ENCODE results near the gene CENPB. TPM values are rescaled to one million over a fixed set of nuclear protein-coding genes. Genes with fewer than 3 reads are reported as not detected.
"Not testable (repeated sequence)": the region's sequence is repeated elsewhere in the genome, so short reads cannot be mapped to it uniquely, and the experiment has no call there.

The CENPB gene, protein sequence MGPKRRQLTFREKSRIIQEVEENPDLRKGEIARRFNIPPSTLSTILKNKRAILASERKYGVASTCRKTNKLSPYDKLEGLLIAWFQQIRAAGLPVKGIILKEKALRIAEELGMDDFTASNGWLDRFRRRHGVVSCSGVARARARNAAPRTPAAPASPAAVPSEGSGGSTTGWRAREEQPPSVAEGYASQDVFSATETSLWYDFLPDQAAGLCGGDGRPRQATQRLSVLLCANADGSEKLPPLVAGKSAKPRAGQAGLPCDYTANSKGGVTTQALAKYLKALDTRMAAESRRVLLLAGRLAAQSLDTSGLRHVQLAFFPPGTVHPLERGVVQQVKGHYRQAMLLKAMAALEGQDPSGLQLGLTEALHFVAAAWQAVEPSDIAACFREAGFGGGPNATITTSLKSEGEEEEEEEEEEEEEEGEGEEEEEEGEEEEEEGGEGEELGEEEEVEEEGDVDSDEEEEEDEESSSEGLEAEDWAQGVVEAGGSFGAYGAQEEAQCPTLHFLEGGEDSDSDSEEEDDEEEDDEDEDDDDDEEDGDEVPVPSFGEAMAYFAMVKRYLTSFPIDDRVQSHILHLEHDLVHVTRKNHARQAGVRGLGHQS
- 68.3 TPM for total RNA-seq
- long read RNA-seq, transcript CENPB-201 (1 exons, 2,840 nt) = major isoform, 40 of 44 reads
- long read RNA-seq, partial matches to known transcripts = 0 of 44 reads
- long read RNA-seq, other reads (novel, unspliced or antisense) = 4 of 44 reads

DNA sequence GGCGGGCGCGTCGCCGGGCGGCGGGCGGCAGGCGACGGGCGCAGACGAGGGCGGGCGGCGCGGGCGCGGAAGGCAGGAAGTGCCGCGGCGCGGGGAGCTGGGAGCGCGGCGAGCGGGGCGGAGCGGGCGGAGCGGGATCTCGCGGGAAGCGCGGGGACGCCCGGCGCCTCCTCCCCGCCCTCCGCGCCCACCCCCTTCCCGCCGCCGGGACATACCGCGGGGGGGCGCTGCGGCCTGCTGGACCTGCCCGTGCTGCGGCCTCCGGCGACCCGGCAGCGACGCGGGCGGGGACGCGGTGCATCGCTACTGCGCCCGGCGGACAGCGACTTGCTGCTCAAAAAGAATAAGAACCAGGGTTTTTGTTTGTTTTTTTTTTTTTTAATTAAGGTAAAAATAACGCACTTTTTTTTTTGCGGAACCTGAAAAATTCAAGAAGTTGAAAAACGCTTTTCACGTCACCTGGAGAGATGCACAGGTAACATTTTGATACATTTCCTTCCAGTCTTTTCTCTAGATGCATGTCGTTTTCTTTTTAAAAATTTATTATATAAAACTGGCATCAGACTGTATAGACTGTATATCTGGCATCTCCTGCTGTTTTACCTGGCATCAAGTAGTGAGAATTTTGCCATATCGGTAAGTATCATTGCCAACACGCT is at the start of gene CENPB:
TSS of gene CENPB (minus strand) at position 76 of the 659 bp plus-strand sequence. CDS start 257 bp downstream, outside the sequence.
- intact Hi-C loops (cut with DNase I) = no loop called here
- ATAC-seq (ENCODE audit: poor library complexity) (peak; percentile 96), DNase-seq (peak; percentile 94)

DNA sequence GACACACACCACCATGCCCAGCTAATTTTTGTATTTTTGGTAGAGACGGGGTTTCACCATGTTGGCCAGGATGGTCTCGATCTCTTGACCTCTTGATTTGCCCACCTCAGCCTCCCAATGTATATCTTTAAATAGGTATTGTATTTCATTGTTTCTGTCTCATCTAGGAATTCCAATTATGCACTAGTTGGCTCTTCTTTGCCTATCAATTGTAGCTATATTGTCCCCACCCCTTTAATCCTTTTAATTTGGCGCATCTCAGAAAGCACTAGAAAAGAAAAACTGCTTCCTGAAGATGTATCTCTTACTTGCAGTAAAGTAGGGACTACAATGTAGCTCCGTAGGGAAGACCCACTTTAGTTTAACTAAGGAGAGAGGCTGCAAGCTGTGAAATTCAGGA is 49.6 kb upstream of the CENPB start:
- no peak for DNase-seq
- no peak for ATAC-seq (ENCODE audit: poor library complexity)

DNA sequence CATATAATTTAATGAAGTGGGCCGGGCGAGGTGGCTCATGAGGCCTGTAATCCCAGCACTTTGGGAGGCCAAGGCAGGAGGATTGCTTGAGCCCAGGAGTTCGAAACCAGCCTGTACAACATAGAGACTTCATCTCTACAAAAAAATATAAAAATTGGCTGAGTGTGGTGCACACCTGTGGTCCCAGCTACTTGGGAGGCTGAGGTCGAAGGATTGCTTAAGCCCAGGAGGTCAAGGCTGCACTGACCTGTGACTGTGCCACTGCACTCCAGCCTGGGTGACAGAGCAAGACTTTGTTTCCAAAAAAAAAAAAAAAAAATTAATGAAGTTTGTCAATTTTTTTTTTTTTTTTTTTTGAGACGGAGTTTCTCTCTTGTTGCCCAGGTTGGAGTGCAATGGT is 43.4 kb upstream of the CENPB start:
- ATAC-seq (ENCODE audit: poor library complexity); intact Hi-C loops (cut with DNase I); DNase-seq: not testable (repeated sequence)

More for the DNA sequence above, 49.6 kb upstream of the CENPB start:
- intact Hi-C loops (cut with DNase I) = no loop called here

DNA sequence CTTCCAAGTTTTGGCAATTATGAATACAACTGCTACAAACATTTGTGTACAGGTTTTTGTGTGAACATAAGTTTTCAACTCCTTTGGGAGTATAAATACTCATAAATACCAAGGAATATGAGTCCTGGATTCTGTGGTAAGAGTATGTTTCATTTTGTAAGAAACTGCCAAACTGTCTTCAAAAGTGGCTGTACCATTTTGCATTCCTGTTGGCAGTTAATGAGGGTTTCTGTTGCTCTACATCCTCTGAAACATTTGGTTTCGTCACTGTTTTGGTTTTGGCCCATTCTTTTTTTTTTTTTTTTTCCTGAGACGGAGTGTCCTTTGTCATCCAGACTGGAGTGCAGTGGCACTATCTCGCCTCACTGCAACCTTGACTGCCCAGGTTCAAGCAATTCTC is 42.3 kb upstream of the CENPB start:
- intact Hi-C loops (cut with DNase I) = no loop called here

DNA sequence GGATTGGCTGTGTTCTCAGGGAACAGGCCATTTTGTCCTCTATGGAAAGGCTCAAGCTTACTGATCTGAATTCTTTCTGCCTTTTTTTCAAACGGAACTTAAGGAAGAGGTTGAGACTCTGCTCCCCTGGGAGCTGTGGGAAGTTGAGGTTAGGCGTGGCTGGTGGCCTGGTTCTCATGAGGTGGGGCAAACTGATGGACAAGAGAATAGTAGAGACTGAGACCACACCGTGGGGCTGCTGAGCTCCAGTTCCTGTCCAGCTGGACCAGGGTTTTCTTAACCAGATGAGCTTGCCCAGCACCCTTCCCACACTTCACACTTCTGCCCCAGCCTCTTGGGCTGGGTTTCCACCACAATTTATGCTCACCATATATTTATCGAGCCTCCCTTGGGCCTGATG is 39.9 kb upstream of the CENPB start:
- DNase-seq = no peak
- intact Hi-C loops (cut with DNase I) = no loop called here
- no peak for ATAC-seq (ENCODE audit: poor library complexity)

More for the DNA sequence above, 42.3 kb upstream of the CENPB start:
- DNase-seq = no peak
- no peak for ATAC-seq (ENCODE audit: poor library complexity)

DNA sequence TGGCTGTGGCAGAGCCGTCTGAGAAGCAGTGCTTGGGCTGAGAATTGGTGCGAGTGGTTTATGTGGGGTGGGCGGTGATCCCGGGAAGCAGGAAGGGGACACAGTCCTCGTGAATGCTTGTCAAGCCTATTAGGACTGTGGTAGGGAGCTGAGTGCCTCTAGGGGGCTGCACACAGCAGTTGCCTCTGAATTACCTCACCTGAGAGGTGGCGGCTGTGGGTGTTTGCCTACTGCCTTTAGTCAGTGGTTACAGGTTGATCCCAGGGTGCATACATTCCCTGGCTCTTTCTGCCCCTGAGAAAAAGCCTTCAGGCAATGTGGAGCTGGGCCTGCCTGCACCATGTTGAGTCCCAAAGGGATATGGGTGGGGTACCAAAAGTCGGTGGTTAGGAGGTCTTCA is 39.0 kb upstream of the CENPB start:
- no peak for ATAC-seq (ENCODE audit: poor library complexity)
- DNase-seq = no peak
- intact Hi-C loops (cut with DNase I) = no loop called here

DNA sequence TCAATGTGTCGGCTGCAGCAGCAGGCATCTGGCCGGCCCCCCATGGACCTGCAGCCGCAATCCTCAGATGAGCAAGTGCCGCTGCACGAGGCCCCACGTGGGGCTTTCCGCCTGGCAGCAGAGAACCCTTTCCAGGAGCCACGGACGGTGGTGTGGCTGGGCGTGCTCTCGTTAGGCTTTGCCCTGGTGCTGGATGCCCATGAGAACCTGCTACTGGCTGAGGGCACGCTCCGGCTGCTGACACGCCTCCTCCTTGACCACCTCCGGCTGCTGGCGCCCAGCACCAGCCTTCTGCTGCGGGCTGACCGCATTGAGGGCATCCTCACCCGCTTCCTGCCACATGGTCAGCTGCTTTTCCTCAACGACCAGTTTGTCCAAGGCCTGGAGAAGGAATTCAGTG is 37.3 kb upstream of the CENPB start:
- DNase-seq (no peak), ATAC-seq (ENCODE audit: poor library complexity) (no peak)
- intact Hi-C loops (cut with DNase I) = no loop called here

DNA sequence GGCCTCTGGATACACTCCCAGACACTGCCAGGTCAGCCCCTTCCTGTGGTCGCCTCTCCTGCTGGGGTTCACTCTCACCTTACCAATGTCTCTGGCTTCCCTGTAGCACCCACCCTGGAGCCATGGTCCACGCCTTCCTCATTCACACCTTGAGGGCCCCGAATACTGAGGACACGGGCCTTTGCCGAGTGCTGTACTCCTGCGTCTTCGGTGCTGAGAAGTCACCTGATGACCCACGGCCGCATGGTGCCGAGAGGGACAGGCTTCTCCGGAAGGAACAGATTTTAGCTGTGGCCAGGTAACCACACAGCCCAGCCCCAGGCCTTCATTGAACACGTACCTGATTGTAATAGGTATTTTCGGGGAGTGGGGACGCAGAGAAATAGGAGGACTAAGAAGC is 35.5 kb upstream of the CENPB start:
- DNase-seq = no peak
- intact Hi-C loops (cut with DNase I) = no loop called here
- ATAC-seq (ENCODE audit: poor library complexity) = no peak

DNA sequence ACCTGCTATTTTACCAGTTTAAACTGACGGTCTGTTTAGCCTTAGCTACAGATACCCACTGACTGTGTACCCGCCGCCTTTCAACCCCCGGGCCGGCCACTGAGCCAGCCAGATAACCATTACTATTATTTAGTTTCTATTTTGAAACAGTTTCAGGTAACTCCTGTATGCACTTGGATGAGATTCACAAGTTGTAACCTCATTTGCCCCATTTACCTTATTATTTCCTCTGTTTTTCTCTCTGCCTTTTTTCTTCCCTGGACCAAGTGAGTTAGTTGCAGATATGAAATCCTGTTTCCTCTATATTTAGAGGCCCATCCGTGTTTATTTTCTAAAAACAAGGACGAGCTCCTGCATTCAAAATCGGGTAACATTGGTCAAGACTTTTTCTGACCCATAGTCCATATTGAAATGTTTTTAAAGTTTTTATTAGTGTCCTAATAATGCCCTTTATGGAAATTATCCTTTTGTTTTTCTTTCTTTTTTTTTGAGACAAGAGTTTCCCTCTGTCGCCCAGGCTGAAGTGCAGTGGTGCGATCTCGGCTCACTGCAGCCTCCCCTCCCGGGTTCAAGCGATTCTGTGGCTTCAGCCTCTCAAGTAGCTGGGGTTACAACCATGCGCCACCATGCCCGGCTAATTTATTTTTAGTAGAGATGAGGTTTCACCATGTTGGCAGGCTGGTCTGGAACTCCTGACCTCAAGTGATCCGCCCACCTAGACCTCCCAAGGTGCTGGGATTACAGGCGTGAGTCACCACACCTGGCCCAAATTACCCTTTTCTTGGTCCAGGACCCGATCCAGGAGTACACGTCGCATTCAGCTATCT is 34.6 kb upstream of the CENPB start:
- intact Hi-C loops (cut with DNase I) = no loop called here

DNA sequence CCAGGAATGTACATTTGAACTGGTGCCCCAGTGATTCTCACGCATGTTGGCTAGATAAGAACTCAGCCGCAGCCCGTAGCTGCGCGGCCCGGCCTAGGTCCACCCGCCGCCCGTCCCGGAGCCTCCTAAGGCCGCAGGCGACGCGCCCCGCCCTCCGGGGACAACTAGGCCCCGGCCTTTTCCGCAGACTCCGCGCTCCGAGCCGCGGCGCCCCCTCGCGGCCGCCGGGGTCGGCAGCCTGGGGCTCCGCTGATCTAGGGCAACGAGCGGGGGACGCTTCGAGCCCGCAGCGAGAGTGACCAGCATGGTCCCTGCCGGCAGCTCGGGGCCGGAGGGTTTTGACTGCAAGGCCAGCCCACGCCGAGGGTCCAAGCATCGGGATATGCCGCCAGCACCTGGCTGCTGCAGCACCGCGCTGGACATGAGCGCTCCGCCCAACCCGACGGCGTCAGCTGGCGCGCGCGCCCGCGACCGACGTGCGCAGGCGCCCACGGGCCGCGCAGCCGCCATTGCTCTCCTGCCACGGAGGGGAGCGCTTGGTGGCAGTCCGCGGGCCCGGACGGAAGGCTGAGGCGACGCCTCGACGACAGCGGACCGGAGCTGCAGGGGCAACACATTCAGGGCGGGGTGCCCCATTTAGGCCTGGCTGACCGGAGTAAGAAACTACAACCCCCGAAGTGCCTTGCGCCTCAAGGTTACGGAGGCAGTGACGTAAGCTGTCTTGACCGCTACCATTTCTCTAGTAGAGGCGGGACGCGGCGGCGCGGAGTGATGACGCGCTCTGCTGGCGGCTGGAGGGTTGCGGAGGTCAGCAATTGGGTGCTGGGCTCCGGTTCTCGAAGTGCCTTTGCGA is 33.7 kb upstream of the CENPB start, which contains the start of gene AP5S1:
TSS of gene AP5S1 (plus strand) at position 500 of the 853 bp plus-strand sequence. CDS start 1,571 bp downstream, outside the sequence.
- peak; percentile 96 for ATAC-seq (ENCODE audit: poor library complexity)
- peak; percentile 99 for DNase-seq
- intact Hi-C loops (cut with DNase I) = no loop called here

More for the DNA sequence above, 34.6 kb upstream of the CENPB start:
- ATAC-seq (ENCODE audit: poor library complexity) (no peak), DNase-seq (no peak)

DNA sequence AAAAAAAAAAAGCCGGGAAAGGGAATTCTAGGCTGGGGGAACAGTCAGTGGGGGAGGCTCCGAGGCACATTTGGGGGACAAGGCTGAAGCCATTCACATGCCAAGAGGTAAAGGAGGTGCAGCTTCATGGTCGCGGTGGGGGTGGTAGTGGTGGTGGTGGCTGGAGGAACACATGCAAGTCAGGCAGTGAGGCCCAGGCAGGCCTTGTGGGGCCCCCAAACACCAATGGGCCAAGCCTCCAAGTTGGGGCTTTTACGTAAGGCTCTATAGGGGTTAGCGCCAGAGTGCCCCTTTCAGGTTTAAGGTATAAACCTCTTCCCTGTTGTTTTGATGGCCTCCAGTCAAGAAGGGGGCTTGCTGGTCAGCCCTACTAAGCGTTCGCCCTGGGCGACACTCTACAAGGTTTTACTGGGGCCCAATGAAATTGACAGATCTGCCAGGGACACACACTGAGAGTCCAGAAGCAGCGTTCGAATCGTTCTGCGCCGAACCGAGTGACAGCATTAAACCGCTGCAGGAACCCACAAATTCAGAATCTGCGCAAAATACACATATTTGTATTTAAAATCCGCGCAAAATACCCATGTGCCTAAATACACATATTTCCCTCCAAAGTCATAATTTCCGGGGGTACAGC is 33.0 kb upstream of the CENPB start:
- ATAC-seq (ENCODE audit: poor library complexity) (no peak), DNase-seq (no peak)
- intact Hi-C loops (cut with DNase I) = loop anchor here (2.0 kb wide), 1 partner anchor 29 kb away; no protein-coding TSS in a partner anchor

DNA sequence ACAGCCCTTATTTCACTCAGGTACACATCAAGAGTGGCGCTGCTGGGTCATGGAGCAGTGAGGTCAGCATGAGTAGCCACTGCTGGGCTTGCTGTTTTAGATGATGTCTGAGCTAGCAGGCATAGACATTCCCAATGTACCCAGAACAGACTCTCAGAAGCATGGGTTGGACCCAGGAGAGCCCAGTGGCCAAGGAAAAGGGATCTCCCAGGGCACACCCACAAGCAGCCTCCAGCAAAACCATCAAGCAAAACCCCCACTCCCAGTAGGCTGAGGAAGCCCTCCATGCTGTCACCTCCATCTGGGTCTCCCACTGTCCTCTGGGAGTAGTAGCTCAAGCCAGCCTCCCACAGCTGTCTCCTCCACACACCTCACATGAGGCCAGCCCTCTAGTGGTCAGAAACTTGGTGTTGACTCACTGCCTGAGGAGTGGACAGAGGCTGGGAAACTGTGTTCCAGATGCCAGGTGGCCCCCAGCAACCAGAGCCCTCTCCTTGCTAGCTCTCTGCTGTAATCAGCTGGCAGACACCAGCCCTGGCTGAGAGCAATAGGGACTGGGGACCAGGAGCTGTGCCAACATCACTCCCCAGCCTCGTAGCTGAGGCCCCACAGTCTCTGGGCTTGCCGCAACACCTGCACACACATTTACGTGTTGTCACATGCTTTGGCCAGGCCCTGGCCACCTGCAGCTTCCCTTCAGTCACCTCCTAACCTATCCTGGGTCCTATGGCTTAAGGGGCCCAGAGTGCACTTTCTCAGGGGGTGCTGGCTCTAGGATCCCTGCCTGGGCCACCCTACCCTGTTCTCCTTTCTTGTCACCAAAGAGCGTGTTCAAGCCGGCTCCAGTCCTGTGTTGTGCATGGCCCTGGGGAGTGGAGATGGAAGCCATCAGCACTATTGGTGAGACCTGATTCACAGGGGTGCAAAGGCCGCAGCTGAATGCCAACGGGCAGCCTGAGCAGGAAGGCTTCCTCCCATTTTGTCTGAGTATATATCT is 31.9 kb upstream of the CENPB start:
- intact Hi-C loops (cut with DNase I) = loop anchor here (2.0 kb wide), 1 partner anchor 28 kb away; no protein-coding TSS in a partner anchor
- DNase-seq (peak; percentile 78), ATAC-seq (ENCODE audit: poor library complexity) (peak; percentile 27)

DNA sequence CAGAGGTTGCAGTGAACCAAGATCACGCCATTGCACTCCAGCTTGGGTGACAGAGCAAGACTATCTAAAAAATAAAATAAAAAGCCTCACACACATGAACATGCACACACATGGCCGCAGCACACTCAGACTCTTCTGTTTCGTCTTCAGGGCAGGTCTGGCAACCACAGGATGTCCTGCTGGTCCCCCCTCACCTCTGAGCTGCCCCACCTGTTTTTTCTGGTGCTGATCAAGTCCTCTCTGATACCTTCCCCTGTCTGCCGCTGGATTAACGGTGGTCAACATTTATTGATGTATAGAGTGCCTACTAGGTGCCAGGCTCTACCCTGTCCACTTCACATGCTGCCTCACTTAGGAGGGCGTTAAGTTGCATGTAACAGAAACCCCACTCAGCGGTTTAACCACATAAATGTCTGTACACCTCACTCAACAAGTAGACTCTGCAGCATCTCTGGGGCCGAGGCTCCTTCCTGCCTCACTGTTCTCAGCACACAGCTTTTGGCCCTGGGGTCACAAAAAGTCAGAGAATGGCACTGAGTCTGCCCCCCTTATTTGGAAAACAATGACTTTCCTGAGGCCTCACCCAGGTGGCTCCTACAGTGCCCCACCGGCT is 29.3 kb upstream of the CENPB start:
- intact Hi-C loops (cut with DNase I) = no loop called here
- ATAC-seq (ENCODE audit: poor library complexity) (no peak), DNase-seq (no peak)

DNA sequence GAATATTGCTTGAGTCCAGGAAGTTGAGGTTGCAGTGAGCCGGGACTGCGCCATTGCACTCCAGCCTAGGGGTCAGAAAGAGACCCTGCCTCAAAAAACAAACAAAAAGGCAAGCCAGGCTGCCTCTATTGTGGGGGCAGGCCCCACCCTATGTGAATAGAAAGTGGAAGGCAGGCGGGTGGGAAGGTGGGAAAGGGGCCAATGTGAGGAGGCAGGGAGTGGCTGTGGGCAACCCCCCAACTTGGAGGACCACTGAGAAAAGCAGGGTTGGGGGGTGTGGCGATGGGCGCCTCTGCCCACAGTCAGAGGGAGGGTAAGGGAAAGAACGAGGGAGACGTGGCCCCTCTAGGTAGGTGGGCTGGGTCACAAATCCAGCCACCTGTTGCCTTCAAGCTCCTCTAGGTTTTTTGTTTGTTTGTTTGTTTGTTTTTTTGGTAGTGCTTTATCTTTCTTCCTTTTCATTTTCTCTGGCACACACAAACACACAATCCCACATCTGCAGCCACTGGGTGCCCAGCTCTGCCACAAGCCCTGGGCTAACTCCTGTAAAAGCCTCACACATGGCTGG is 28.5 kb upstream of the CENPB start:
- intact Hi-C loops (cut with DNase I) = no loop called here

DNA sequence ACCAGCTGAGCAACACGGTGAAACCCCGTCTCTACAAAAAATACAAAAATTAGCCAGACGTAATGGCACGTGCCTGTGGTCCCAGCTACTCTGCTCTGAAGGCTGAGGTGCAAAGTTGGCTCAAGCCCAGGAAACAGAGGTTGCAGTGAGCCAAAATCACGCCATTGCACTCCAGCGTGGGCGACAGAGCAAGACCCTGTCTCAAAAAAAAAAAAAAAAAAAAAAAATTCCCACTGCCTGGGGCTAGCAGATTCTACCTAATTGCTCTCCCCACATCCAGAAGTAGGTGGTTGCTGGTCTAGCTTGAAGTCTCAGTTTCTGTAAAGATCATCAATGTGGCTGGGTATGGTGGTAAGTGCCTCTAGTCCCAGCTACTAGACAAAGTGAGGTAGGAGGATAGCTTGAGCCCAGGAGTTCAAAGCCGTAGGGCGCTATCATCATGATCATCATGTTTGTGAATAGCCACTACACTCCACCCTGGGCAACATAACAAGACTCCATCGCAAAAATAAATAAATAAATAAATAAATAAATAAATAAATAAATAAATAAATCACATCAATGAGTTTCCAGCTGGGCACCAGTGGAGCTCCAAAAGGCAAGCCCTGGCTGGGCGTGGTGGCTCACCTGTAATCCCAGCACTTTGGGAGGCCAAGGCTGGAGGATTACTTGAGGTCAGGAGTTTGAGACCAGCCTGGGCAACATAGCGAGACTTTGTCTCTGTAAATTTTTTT is 27.5 kb upstream of the CENPB start:
- intact Hi-C loops (cut with DNase I) = no loop called here
- DNase-seq (no peak), ATAC-seq (ENCODE audit: poor library complexity) (no peak)

More for the DNA sequence above, 28.5 kb upstream of the CENPB start:
- DNase-seq = no peak
- ATAC-seq (ENCODE audit: poor library complexity) = no peak
